Gastrocnemius medialis (tissue), 4 donors: ENCODE results near the gene ZNF91. TPM values are rescaled to one million over a fixed set of nuclear protein-coding genes. Genes with fewer than 3 reads are reported as not detected.

ENCODE experiments used
- ATAC-seq, 2 donors: fragments of 150-250 bp; one replicate each; pipeline ENCODE4 v1.9.1; 2016
- DNase-seq, 2 donors: peaks; one replicate each; pipeline ENCODE4 v3.0.0-alpha.2; 2019
- H3K27ac ChIP-seq, 4 donors: fragments of 200-600 bp; sonication (generic); 1 replicate in 1 of 4; 2 replicates in 3 of 4; pipeline ENCODE4 v1.5.1; 2016 to 2018; ENCODE audit warnings: mild to moderate bottlenecking in 2 of 4, moderate library complexity in 1 of 4
- H3K27me3 ChIP-seq, 3 donors: fragments of 200-600 bp; sonication (generic) in 2 of 3; 1 replicate in 1 of 3; 2 replicates in 2 of 3; pipeline versions ENCODE4 v1.5.1 to v1.6.0; 2016 to 2019; ENCODE audit warnings: mild to moderate bottlenecking in 1 of 3, moderate library complexity in 1 of 3
- H3K36me3 ChIP-seq, 2 donors: fragments of 200-600 bp; sonication (generic) in 1 of 2; one replicate each; pipeline ENCODE4 v1.5.1; 2017 to 2018
- H3K4me1 ChIP-seq, 2 donors: fragments of 200-600 bp; sonication (generic) in 1 of 2; one replicate each; pipeline ENCODE4 v1.5.1; 2016 to 2017; ENCODE audit warnings: mild to moderate bottlenecking in 2 of 2
- H3K4me3 ChIP-seq, 4 donors: fragments of 200-600 bp; sonication (generic) in 3 of 4; 1 replicate in 1 of 4; 2 replicates in 3 of 4; pipeline ENCODE4 v1.5.1; 2016 to 2019; ENCODE audit warnings: mild to moderate bottlenecking in 2 of 4
- H3K9me3 ChIP-seq, 3 donors: fragments of 200-600 bp; sonication (generic) in 2 of 3; 1 replicate in 1 of 3; 2 replicates in 2 of 3; pipeline ENCODE4 v1.5.1; 2016 to 2019
- POLR2A ChIP-seq, 2 donors: fragments of 450-650 bp; IDR thresholded peaks; one replicate each; pipeline ENCODE4 v1.6.1; 2017; ENCODE audit warnings: antibody characterized with exemption in 2 of 2, mild to moderate bottlenecking in 2 of 2, moderate library complexity in 2 of 2
- in situ Hi-C, 4 donors: fragments of 200-750 bp; cut with MboI; loops; one replicate each; pipeline versions ENCODE4 v1.15.0 to v1.8.0; 2017; ENCODE audit warnings: low sequenced_read_pairs in 4 of 4
- intact Hi-C: fragments of 100-400 bp; cut with DNase I; formaldehyde crosslinking; loops from one replicate; pipeline ENCODE4 v1.15.1; 2023; ENCODE audit warnings: low total_unique reads
- total RNA-seq, 4 donors: library from RNA; depleted of rRNA; stranded (reverse); fragments of >200 nt; gene quantifications; one replicate each; pipeline versions ENCODE4 v1.1.0 to v1.2.3, GENCODE V29; 2016
- TF ChIP-seq, protein P1 (sequence below), 5 experiments: fragments of 450-650 bp in 3 of 5; fragments of 200-600 bp in 2 of 5; sonication (generic) in 2 of 5; IDR thresholded peaks in 4 of 5; conservative IDR thresholded peaks in 1 of 5; 1 replicate in 4 of 5; 2 replicates in 1 of 5; pipeline ENCODE4 v1.5.1; 2016 to 2019; ENCODE audit warnings: antibody characterized with exemption in 5 of 5, mild to moderate bottlenecking in 3 of 5, moderate library complexity in 3 of 5

ZNF91 gene
- total RNA-seq, 4 donors from 2014 or later, result 44.3 to 71.1 (median 59.0) TPM

DNA sequence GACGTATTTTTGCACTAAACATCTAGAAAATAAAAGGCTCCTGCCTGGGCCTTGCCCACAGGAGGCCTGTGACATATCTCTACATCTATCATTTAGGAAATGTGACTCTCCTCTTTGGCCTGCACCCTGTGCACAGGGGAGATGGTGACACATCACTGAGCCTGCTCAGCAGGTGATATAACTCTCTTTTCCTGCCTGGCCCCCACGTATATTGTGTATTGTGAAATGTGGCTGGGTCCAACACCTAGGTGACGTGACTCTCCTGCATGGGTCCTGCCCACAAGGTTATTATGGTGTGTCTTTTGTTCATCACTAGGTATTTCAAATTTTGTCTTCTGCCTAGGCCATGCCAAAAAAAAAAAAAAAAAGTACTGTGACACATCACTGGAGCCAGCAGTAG, 83.7 kb downstream of the ZNF91 start:
- H3K27me3 ChIP-seq, result no peaks in the 10 kb centered on the region
- no peak overlapping the region for H3K27ac ChIP-seq
- no peaks in the 10 kb centered on the region for H3K36me3 ChIP-seq
- ATAC-seq, result no peak
- TF ChIP-seq, protein P1, sequence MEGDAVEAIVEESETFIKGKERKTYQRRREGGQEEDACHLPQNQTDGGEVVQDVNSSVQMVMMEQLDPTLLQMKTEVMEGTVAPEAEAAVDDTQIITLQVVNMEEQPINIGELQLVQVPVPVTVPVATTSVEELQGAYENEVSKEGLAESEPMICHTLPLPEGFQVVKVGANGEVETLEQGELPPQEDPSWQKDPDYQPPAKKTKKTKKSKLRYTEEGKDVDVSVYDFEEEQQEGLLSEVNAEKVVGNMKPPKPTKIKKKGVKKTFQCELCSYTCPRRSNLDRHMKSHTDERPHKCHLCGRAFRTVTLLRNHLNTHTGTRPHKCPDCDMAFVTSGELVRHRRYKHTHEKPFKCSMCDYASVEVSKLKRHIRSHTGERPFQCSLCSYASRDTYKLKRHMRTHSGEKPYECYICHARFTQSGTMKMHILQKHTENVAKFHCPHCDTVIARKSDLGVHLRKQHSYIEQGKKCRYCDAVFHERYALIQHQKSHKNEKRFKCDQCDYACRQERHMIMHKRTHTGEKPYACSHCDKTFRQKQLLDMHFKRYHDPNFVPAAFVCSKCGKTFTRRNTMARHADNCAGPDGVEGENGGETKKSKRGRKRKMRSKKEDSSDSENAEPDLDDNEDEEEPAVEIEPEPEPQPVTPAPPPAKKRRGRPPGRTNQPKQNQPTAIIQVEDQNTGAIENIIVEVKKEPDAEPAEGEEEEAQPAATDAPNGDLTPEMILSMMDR (IDR thresholded peaks at IDR 0.05 in 4 of 5, conservative IDR thresholded peaks at IDR 0.05 in 1 of 5), result no peak
- no peak for TF ChIP-seq POLR2A (IDR thresholded peaks at IDR 0.05)
- no peaks in the 10 kb centered on the region for H3K9me3 ChIP-seq
- no peak for DNase-seq
- H3K4me3 ChIP-seq, result no peak overlapping the region
- in situ Hi-C loops (no loop called here), intact Hi-C loops (no loop called here)
- no peaks in the 10 kb centered on the region for H3K4me1 ChIP-seq

- H3K27me3 ChIP-seq, result no peaks in the 10 kb centered on the region
- ATAC-seq (no peak), DNase-seq (no peak)
- intact Hi-C loops, result no loop called here
- H3K36me3 ChIP-seq, result no peaks in the 10 kb centered on the region
- H3K4me1 ChIP-seq, result no peaks in the 10 kb centered on the region
- H3K4me3 ChIP-seq, result no peak overlapping the region
- TF ChIP-seq POLR2A (IDR thresholded peaks at IDR 0.05), result no peak
- no peak overlapping the region for H3K27ac ChIP-seq
- in situ Hi-C loops, result no loop called here
- no peaks in the 10 kb centered on the region for H3K9me3 ChIP-seq
Observed at GRCh38 chr19:23310729-23311211, 84.5 kb downstream of the ZNF91 start.

GRCh38 chr19:23309926-23310325, 85.3 kb downstream of the ZNF91 start:
- Histone ChIP-seq H3K36me3 (no peaks in the 10 kb centered on the region), H3K9me3 (no peaks in the 10 kb centered on the region), H3K4me3 (no peak overlapping the region), H3K4me1 (no peaks in the 10 kb centered on the region), H3K27ac (no peak overlapping the region), H3K27me3 (no peaks in the 10 kb centered on the region)
- in situ Hi-C loops, result no loop called here
- TF ChIP-seq POLR2A (IDR thresholded peaks at IDR 0.05), result no peak
- TF ChIP-seq, protein P1 (IDR thresholded peaks at IDR 0.05 in 4 of 5, conservative IDR thresholded peaks at IDR 0.05 in 1 of 5), result no peak
- intact Hi-C loops, result no loop called here
- DNase-seq (no peak), ATAC-seq (no peak)

GRCh38 chr19:23305555-23305954, 89.7 kb downstream of the ZNF91 start:
- no peaks in the 10 kb centered on the region for H3K36me3 ChIP-seq
- in situ Hi-C loops (no loop called here), intact Hi-C loops (no loop called here)
- DNase-seq (no peak), ATAC-seq (no peak)
- H3K9me3 ChIP-seq, result no peaks in the 10 kb centered on the region
- H3K4me1 ChIP-seq, result no peaks in the 10 kb centered on the region
- no peaks in the 10 kb centered on the region for H3K27me3 ChIP-seq
- TF ChIP-seq, protein P1 (IDR thresholded peaks at IDR 0.05 in 4 of 5, conservative IDR thresholded peaks at IDR 0.05 in 1 of 5), result no peak
- TF ChIP-seq POLR2A (IDR thresholded peaks at IDR 0.05), result no peak
- no peak overlapping the region for H3K4me3 ChIP-seq
- no peak overlapping the region for H3K27ac ChIP-seq

DNA sequence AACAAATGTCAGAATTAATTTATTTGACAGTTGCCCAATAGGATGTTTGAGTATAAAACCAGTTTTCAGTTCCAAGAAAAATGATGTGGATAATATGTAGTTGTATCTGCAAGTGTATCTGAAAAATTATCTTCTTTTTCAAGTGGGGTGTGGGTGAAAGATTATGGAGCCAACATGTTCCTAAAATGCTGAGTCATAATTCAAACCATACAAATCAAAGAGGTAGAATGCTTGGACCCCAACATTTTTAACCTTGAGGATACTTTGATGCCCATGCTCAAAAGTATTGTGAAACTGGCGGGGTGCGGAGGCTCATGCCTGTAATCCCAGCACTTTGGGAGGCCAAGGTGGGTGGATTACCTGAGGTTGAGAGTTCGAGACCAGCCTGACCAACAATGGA, 91.0 kb downstream of the ZNF91 start:
- no peak overlapping the region for H3K4me3 ChIP-seq
- H3K27me3 ChIP-seq, result no peaks in the 10 kb centered on the region
- H3K4me1 ChIP-seq, result no peaks in the 10 kb centered on the region
- ATAC-seq (no peak), DNase-seq (no peak)
- no peaks in the 10 kb centered on the region for H3K9me3 ChIP-seq
- in situ Hi-C loops (no loop called here), intact Hi-C loops (no loop called here)
- H3K27ac ChIP-seq, result no peak overlapping the region
- TF ChIP-seq, protein P1 (IDR thresholded peaks at IDR 0.05 in 4 of 5, conservative IDR thresholded peaks at IDR 0.05 in 1 of 5), result no peak
- TF ChIP-seq POLR2A (IDR thresholded peaks at IDR 0.05), result no peak
- H3K36me3 ChIP-seq, result no peaks in the 10 kb centered on the region
